Right lung (tissue), 10 donors: ENCODE results near the gene MANBA. TPM values are rescaled to one million over a fixed set of nuclear protein-coding genes. Genes with fewer than 3 reads are reported as not detected.

Experiments used
- DNase-seq, 2 donors: peaks; one replicate each; pipeline ENCODE4 v3.0.0-alpha.2; 2013
- long read RNA-seq, 8 donors: transcript quantifications; one replicate each; lab custom pipeline, GENCODE V29; 2026
- polyA plus RNA-seq, 5 donors: library from polyadenylated mRNA; unstranded; fragments of 120-200 nt; gene quantifications; one replicate each; pipeline versions ENCODE4 v1.2.1 to v1.2.3, GENCODE V29; 2013; ENCODE audit warnings: inconsistent platforms in 1 of 5, low replicate concordance in 1 of 5; ENCODE audit not compliant: insufficient read length in 5 of 5, insufficient read depth in 1 of 5

MANBA gene
- polyA plus RNA-seq = 10 to 100 TPM; 25.9 to 40.8 (median 35.4) TPM
- long read RNA-seq, donor 1, partial matches to known transcripts = 22 of 26 reads
- long read RNA-seq, donor 1, other reads (novel, unspliced or antisense) = 0 of 26 reads
- long read RNA-seq, donor 2, partial matches to known transcripts = 15 of 16 reads
- long read RNA-seq, donor 2, other reads (novel, unspliced or antisense) = 0 of 16 reads
- long read RNA-seq, donor 3, transcript MANBA-201 (17 exons, 3,361 nt) = major isoform, 6 of 33 reads
- long read RNA-seq, donor 3, partial matches to known transcripts = 26 of 33 reads
- long read RNA-seq, donor 3, other reads (novel, unspliced or antisense) = 0 of 33 reads
- long read RNA-seq, donor 4, partial matches to known transcripts = 9 of 13 reads
- long read RNA-seq, donor 4, other reads (novel, unspliced or antisense) = 0 of 13 reads
- long read RNA-seq, donor 5, transcript MANBA-201 (17 exons, 3,361 nt) = major isoform, 5 of 25 reads
- long read RNA-seq, donor 5, partial matches to known transcripts = 17 of 25 reads
- long read RNA-seq, donor 5, other reads (novel, unspliced or antisense) = 0 of 25 reads
- long read RNA-seq, donor 6, partial matches to known transcripts = 22 of 25 reads
- long read RNA-seq, donor 6, other reads (novel, unspliced or antisense) = 0 of 25 reads
- long read RNA-seq, donor 7, partial matches to known transcripts = 26 of 26 reads
- long read RNA-seq, donor 7, other reads (novel, unspliced or antisense) = 0 of 26 reads
- long read RNA-seq, donor 8, partial matches to known transcripts = 10 of 12 reads
- long read RNA-seq, donor 8, other reads (novel, unspliced or antisense) = 0 of 12 reads

DNA sequence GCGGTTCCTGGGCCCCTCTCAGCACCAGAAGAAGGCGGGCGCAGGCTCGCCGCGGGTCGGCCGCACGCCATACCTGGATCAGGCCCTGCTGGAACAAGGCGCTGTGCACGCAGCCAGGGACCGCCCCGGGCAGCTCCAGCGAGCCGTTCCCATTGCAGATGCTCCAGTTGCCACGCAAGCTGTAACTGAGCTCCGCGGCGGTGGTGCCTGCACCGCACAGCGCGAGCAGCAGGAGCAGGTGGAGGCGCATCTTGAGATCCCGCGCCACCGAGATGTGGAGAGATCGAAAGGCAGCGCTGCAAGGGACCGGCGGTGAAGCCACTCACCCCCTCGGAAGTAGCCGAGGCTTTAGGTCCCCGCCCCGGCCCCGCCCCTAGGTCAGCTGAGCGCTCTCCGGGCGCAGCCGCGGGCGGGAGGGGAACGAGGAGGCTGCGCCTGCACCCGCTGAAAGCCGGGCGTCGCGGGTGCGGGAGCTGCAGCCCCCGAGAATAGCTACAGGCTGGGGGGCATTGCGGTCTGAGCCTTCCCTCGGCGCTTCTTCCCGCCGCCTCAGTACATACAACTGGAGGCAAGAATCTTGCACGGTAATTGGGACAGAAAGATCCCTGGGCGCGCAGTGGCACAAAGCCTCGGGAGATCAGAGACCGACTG is at the start of gene MANBA:
Gene MANBA (minus strand): TSS at position 324 of the 651 bp plus-strand sequence. CDS start 74 bp downstream, at position 250.
- peak; percentile 76 to 83 for DNase-seq

DNA sequence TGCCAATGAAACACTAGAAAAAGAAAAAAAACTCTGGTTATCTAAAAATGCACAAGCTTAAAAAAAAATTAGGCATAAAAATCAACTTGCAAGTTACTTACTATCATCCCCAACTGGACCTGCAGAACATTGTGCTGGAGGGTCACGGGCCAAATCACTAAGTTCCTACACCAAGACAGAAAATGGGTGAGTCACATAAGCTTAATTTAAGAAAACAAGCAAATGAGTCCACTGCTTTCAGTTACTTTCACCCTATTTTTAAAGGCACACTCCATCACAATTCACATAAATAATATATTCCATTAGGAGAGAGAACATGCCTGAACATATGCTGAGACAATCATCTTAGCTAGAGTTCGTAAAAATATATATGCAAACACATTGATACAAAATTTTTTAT is 48.9 kb upstream of the MANBA start:
- DNase-seq = no peak

DNA sequence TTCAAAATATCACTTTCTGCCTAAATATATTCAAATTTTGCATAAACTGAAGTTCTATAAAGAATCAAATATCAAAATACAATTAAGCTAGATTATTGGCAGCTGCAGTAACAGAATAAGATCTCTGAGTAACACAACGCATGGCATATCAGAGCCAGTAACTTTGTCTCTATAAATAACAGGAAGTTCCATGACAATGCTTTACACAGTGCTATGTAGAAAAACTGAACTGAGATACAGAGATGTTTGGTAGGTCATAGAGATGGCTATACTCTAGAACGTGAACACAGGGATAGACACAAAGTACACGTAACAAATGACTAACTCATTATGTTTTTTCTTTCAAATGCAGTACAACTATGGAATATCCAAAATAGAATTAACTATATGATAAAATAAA is 48.4 kb upstream of the MANBA start:
- no peak for DNase-seq

DNA sequence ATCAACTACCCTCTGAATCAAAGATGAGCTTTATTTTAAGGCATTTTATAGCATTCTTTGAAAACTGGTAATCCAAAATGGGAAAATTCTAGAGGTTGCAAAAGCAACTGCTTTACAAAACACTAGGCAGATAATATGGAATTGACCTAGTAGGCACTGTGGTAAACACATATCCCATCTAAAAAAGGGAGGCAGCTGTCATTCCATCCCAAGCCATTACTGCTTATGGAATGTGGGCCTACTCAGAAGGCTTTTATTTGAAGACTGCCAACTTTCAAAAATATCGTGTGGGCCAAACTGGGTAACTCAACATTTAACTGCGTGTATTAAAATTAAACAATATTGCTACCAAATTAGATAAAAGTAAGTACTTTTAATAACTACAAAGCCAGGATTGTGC is 47.2 kb upstream of the MANBA start:
- DNase-seq = no peak

DNA sequence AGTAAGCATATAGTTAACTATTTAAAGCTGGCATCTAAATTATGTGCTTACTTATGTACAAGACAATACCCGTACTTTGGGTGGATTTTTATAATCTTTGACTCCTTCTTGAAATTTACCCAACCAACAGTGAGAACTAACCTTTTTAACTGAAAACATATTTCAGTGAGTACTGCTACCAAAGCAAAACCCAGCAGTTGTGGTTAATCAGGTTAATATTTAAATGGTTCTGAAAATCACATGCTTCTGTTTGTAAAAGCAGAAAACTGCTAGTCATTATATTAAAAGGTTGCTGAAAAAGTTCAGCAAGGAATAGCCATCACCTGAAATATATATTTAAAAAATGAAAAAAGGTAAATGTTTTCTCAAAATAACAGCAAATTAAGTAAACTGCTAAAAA is 46.6 kb upstream of the MANBA start:
- DNase-seq = no peak

DNA sequence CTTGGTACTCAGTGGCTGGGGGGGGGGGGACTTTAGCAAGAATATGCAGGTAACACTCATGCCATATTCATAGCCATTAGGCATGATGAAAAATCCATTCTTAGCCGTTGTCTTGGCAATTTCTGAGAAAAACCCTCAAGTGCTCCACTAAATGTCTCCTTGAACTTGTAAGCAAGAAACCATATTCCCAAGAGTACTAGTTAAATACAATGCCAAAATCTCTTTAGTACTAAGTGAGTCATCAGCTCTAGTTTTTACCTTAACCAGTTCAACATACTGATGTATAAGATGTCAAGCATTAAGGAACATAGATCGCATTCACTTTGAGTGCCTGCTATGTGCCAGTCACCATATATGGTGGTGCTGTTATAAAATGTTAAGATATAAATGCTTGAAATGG is 39.0 kb upstream of the MANBA start:
- DNase-seq = no peak

DNA sequence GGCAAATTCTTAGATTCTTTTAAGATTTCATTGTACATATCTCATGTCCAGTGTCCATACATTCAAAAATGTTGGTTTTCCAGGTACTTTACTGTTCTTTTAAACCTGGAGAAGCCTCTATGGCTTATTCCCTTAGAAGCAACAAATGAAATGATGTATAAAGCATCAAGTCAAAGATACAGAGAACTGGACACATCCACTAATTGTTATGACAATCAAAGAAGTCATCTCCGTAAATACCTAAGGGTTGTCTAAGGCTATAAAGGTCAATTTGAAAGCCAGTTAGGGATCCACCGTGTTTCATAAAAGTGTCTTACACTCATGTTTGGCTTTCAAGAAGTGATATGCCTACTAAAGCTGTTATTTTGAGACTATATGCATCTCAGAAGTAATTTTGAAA is 34.2 kb upstream of the MANBA start:
- no peak for DNase-seq

DNA sequence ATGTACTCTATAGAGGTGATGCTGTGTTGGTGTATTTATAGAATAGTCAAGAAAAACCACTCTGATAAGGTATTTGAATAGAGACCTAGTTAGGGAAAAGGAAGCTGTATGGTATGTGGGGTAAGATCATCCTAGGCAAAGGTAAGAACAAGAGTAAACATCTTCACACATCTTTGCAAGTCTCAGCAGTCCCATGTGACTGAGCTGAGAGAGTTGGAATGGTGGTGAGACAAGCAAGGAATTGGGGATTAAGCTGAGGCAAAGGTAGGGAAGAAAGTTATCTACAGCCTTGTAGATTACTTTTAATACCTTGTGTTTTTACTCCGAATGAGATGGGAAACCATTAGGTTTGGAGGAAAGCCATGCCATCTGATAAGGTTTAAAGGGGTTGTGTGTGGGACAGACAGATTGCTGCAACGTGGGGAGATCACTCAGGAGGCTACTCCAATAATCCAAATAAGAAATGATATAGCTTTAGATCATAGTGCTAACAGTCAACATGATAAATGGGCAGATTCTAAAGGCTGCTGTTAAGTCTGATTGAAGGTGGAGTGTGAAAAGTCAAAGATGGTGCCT is 31.7 kb upstream of the MANBA start:
- no peak for DNase-seq

DNA sequence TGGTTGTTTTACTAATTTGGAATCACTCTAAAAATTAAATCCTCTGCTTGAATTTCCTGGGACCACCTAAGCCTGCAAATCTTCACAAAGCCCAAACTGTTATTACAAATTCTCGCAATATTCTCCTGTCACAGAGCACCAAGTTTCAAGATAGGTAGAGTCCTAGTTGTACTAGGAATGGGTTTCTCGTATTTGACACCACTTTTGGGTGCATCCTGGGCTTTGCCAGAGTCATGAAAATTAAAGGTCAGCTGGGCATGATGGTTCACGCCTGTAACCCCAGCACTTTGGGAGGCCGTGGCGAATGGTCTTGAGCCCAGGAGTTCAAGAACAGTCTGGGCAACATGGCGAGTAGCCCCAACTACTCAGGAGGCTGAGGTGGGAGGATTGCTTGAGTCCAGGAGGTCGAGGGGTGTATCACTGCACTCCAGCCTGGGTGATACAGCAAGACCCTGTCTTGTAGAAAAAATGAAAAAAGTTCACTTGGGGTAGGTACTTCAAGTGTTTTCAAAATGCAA is 30.6 kb upstream of the MANBA start:
- no peak for DNase-seq

DNA sequence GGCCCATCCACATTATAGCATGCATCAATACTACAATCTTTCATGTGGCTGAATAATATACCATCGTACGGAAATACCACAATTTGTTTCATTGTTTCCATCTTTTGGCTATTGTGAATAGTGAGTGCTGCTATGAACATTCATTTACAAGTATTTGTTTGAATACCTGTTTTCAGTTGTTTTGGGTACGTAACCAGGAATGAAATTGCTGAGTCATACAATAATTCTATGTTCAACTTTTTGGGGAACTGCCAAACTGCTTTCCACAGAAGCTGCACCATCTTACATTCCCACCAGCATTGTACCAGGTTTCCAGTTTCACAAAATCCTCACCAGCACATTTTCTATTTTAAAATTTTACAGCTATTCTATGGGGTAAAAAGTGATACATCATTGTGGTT is 28.5 kb upstream of the MANBA start:
- no peak for DNase-seq

DNA sequence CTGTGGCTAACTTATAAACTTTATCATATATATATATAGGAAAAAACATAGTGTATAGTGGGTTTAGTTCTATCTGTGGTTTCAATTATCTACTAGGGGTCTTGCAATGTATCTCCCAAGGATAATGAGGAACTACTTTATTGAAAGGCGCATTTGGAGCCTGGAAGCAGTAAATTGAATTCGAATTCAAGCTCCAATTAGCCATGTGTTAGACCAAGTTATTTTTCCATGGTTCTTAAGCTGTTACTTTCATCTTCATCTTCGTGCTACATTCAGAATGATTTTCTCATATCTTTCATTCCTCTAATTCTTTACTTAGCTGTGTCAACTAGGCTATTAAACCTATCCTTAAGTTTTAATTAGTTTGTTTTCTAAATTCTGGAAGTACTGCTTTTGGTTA is 27.2 kb upstream of the MANBA start:
- DNase-seq = no peak

DNA sequence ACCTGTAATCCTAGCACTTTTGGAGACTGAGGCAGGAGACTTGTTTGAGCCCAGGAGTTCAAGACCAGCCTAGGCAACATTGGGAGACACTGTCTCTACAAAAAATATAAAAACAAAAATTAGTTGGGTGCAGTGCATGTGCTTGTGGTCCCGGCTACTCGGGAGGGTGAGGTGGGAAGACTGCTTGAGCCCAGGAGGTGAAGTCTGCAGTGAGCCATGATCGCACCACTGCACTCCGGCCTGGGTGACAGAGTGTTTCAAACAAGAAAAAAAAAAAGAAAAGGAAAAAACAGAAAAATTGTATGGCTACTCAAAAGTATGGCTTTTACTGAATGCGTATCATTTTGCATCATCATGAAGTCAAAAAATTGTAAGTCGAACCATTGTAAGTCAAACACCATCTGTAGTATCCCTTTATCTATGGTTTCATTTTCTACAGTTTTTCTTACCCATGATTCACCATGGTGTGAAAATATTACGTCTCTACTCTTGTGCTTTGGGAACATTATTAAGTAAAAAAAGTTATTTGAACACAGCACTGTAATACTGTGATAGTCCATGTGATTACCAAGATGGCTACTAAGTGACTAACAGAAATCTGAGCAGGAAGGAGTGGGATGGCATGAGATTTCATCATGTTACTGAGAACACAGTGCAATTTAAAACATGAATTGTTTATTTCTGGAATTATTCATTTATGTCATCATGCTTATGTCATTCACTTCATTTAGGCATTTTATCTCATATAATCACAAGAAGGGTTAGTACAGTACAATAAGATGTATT is 26.5 kb upstream of the MANBA start:
- no peak for DNase-seq

DNA sequence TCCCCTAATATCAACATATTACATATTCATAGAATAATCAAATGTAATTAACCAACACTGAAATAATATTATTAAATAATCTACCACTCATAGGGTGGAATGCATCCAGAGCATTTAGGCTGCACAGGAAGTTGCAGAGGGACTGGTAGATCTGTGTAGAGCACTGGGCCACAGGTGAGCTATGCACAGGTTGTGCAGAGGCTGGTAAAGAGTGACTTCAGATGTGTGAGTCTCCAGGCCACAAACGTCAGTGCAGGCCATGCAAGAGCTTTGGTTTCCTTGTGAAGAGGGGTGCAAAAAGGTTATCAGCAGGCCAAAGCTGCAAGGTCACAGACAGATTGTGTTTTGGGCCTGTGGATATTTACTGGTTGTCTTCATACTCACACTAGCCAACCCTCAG is 25.5 kb upstream of the MANBA start:
- DNase-seq = no peak

DNA sequence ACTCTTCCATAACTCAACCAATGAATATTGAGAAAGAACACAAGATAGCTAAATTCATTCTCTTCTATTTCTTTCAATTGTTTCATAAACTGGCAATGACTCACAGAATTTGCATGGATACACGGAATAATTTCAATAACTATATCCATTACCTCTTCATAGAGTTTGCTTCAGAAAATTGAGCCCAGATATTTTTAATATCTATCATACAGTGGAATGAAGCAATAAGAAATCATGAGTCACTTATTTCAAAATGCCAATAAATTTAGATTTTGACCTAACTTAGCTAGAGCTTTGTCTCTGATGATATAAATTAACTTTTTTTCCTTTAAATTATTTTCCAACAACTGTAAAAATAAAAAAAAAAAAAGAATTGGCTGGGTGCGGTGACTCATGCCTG is 22.2 kb upstream of the MANBA start:
- DNase-seq = no peak

DNA sequence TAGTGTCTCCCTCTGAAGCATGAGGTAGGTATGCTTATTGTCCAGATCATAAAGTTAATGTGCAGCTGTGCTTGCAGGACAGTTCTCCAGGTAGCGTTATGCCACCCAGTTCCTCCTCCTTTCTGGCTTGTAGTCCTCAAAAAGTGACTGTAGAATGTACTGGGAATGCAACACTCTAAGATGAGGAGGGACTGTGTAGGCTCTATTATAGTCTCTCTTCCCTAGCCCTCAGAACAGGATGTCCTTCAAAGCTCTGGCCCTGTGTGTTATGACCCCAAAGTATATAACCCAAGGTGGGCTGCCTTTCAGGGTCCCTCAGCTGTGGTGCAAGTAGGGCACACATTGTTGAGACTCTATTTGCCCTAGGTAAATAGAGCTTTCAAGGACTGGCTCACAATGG is 20.8 kb upstream of the MANBA start:
- no peak for DNase-seq

DNA sequence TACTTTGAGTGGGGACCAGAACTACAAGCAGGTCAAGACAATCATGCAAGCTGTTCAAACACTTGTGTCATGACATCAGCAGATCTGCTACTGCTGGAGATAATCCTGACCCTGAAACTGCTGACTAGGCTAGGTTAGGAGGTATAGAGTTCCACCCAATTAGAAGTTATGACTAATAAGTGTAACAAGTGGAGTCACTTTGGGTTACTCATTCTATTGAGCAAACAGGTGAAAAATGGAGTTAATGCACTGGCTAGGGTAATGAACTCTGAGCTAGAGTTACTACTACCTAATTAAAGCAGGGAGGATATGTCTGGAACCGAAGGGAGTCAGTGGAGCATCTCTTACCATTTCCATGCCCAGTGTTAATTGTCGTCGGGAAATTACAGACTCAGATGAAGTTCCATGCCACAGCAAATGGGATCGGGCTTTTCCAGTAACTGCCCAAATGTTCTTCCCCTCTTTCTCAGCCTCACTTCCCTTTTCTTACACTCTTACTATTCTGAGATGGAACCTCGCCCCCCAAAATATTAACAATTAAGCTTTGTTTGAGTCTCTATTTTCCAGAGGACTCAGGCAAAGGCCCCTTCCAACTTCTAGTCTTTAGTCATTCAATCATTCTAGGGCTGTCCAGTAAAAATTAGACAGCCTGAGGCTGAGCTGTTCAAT is 19.8 kb upstream of the MANBA start:
- DNase-seq = no peak

DNA sequence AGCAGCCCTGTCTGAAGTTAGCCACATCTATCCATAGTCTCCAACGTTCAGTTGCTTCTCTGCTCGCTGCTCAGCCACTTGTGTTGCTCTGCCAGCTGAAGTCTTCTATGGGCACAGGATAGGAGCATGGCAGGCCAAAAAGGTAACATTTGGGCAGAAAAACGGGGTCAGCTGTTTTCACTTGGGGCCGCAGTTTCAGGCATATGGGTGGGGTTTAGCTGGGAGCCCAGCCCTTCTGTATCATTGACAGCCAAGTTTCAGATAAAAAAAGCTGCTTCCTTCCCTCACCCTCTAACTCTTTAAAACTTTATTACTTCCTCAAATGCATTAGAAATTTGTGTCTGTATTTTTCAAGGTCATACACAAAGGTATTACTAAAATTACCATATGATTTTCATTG is 18.4 kb upstream of the MANBA start:
- DNase-seq = no peak

DNA sequence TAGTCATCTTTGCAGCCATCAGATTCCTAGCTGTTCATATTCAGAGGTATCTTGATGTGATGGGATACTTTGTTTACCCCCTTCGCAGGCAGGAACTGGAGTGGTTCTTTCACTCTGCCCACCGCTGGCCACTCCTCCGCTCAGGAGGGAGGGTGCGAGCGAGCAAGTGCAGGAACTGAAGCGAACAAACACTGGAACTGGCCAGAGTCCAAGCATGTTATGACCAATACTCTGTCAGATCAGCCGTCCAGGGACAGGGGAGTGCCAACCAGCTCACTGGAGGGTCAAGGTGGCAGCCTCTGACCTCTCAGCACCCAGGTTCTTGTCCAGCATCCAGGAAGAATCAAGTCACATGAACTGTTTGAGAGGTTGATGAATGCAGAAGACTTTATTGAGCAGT is 18.0 kb upstream of the MANBA start:
- no peak for DNase-seq

DNA sequence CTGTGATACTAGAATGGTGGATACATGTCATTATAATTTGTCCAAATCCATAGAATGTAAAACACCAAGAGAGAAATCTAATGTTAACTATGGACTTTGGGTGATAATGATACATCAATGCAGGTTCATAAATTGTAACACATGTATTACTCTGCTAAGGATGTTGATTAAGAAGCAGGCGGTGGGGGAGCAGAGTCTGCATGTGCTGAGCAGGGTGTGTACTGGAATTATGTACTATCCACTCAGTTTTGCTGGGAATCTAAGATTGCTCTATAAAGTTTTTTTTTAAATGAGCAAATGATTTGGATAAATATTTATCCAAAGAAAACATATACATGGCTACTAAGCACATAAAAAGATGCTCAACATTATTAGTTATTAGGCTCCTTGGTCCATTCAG is 15.0 kb upstream of the MANBA start:
- no peak for DNase-seq

DNA sequence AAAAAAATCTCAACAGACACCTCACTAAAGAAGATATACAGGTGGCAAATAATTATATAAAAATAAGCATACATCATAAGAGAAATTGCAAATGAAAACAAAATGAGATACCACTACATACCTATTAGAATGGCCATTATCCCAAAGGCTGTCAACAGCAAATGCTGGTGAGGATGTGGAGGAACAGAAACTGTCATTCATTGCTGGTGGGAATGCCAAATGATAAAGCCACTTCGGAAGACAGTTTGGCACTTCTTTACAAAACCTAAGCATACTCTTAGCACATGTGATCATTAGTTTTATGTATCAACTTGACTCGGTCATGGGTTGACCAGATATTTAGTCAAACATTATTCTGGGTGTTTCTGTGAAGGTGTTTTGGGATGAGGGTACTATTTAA is 13.5 kb upstream of the MANBA start:
- no peak for DNase-seq
